SH-SY5Y (cell line): ENCODE results near the gene MLANA.

ENCODE experiments used
- GATA2 ChIP-seq: IDR thresholded peaks from 2 replicates; pipeline ENCODE4 v1.6.1; 2011; ENCODE audit warnings: mild to moderate bottlenecking, low read depth, low read length
- GATA3 ChIP-seq: IDR thresholded peaks from 2 replicates; pipeline ENCODE4 v1.6.1; 2011; ENCODE audit warnings: low read depth, mild to moderate bottlenecking, low read length, moderate library complexity

DNA sequence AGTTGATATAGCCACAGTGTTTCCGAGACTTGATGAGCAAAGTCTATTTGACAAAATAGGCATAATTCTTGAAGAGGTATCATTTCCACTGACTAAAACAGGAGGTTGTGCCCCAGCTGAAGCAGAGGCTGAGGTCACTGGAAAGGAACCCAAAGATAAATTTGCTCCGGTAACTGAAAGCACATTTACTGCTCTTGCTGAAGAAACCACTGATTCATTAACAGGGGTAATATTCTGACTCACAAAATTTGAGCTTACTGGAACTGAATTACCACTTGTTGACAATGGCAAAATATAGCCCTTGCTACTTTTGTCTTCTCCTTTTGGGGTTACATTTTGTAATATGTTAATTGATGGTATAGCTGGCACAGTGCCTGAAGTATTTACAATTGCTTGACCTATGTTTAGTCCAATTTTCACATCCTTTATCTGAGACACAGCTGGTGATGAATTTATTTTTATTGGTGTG, 30.2 kb downstream of the MLANA start:
- no peak for TF ChIP-seq GATA2
- TF ChIP-seq GATA3, result no peak
